Coronary artery (tissue), 2 donors: ENCODE results near the gene ATP5PD.
"Not testable (repeated sequence)": the region's sequence is repeated elsewhere in the genome, so short reads cannot be mapped to it uniquely, and the experiment has no call there.

ENCODE experiments used
- DNase-seq: peaks from one replicate; pipeline ENCODE4 v3.0.0-alpha.2; 2017; ENCODE audit warnings: low spot score
- H3K27ac ChIP-seq, 2 donors: fragments of 200-600 bp; sonication (generic); one replicate each; pipeline ENCODE4 v1.5.1; 2016 to 2019
- H3K4me3 ChIP-seq: fragments of 200-600 bp; sonication (generic); 2 replicates; pipeline ENCODE4 v1.5.1; 2016; ENCODE audit warnings: mild to moderate bottlenecking, moderate library complexity
- TF ChIP-seq, protein P1 (sequence below): fragments of 200-600 bp; sonication (generic); IDR thresholded peaks from one replicate; pipeline ENCODE4 v1.5.1; 2019; ENCODE audit warnings: antibody characterized with exemption

Gene ATP5PD

DNA sequence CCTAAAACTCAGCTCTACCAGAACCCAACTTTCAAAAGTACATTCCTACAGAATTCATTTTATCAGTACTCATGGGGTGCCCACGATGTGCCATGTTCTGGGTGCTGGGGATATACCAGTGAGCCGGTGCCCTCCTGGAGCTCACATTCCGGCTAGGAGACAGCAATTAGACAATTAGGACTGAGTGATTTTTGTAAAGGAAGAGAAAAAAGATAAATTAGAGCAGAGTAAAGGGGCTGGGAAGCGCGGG lies 34.7 kb downstream of the ATP5PD start:
- DNase-seq, result no peak
- H3K4me3 ChIP-seq, result peak overlapping the region; percentile 97
- TF ChIP-seq, protein P1, sequence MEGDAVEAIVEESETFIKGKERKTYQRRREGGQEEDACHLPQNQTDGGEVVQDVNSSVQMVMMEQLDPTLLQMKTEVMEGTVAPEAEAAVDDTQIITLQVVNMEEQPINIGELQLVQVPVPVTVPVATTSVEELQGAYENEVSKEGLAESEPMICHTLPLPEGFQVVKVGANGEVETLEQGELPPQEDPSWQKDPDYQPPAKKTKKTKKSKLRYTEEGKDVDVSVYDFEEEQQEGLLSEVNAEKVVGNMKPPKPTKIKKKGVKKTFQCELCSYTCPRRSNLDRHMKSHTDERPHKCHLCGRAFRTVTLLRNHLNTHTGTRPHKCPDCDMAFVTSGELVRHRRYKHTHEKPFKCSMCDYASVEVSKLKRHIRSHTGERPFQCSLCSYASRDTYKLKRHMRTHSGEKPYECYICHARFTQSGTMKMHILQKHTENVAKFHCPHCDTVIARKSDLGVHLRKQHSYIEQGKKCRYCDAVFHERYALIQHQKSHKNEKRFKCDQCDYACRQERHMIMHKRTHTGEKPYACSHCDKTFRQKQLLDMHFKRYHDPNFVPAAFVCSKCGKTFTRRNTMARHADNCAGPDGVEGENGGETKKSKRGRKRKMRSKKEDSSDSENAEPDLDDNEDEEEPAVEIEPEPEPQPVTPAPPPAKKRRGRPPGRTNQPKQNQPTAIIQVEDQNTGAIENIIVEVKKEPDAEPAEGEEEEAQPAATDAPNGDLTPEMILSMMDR, result no peak
- peak overlapping the region; percentile 83 to 88 for H3K27ac ChIP-seq

DNA sequence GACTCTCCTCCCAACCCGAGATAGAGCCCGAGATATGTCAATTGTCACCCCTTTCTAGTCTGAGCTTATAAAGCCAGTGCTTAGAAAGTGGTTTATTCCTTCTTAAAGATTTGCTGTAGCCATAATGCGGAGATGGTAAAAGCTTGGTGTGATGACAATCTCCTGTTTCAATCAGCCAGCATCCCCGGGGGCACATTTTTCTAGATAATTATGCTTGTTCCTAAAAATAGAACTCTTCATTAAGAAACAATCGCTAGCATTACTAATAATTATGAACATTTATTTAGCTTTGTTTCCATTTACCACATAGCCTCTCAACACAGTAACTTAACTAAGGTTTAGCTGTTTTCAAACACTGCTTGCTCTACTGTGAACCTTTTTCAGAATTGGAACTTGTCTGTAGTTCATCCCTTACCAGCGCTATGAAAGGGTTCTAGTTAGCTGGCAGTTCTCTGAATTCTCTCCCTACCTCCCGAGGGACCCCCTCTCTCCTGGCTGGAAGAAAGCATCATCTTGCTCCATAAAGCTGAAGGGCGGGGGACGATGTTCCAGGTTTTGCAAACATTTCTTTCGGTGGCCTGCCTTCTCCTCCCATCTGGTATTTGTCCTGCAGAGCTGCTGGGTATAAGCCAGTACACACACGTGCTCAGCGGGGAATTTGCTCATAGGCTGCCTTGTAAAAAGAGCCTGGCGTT lies 35.2 kb downstream of the ATP5PD start:
- peak overlapping the region; percentile 97 for H3K4me3 ChIP-seq
- H3K27ac ChIP-seq, result peak overlapping the region; percentile 83 to 88
- TF ChIP-seq, protein P1, result no peak
- no peak for DNase-seq

DNA sequence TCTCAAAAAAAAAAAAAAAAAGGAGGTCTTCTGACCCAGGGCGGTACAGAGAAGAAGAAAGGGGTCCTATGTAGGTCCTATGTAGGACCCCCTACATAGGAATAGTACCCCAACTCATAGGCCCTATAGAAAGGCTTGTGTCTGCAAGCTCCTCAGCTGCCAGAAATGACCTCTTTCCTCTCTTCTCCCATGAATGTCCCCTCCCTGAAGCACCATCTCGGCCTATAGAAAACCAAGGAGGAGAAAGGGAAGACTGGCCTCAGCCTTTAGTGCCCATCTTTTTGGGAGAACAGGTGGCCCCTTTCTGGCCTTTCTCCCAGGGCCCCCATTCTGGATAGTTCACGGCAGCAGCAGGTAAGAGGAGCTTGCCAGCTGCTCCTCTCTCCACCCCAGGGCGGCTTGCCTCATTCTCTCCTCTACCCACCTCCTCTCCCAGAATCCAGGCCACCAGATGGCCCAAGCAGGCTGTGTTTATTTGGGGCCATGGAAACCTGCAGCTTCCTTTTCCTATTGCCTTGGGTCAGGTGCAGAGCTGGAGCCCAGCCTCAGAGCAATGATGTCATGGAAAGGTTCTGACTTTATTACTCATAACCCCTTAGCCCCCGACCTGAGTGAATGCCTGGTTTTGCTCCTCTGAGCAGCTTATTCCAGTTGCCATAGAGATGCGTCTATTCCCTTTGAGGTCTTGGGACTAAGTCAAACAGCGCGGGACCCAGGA lies 35.9 kb downstream of the ATP5PD start:
- Histone ChIP-seq H3K27ac (peak overlapping the region in 1 of 2 donors; percentile 88), H3K4me3 (no peak overlapping the region)
- TF ChIP-seq, protein P1, result no peak

DNA sequence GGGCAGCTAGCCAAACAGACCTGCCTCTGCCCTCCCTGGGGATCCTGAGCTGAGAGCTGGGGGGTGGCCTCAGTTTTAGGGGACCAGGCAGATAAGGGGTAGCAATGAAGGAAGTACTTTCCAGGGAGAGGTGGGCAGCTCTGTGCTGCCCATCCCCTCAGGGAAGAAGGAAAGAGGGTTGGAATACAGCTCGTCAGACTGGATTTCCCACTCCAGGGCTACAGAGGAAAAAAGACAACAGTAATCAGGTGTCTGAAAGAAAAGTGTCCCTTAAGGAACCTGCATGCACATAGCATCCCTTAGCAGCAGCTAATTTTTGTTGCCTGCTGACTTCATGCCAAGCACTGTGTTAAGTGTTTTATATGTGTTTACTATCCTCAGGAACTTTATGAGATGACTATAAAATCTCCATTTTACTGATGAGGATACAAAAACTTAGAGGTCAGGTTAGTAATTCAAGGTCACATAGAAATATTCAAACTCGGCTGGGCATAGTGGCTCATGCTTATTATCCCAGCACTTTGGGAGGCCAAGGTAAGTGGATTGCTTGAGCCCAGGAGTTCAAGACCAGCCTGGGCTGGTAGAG lies 37.5 kb downstream of the ATP5PD start:
- Histone ChIP-seq H3K27ac (no peak overlapping the region), H3K4me3 (no peak overlapping the region)
- DNase-seq, result no peak
- TF ChIP-seq, protein P1, result no peak

More for the DNA sequence above, 35.9 kb downstream of the ATP5PD start:
- DNase-seq, result no peak

DNA sequence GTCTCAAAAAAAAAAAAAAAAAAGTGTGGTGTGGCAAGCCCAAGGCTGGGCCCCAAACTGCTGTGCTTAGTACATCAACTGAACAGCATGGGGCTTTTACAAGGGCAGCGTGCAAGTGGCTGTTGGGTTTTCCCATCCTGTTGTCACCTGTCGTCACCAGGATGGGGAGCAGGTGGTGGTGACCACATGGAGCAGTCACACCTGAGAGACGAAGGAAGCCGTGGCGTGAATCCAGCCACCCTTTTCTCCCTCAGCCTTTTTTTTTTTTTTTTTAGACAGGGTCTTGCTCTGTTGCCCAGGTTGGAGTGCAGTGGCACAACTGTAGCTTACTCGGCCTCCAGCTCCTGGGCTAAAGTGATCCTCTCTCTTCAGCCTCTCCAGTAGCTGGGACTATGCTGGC lies 38.4 kb downstream of the ATP5PD start:
- DNase-seq, result no peak
- TF ChIP-seq, protein P1, result no peak
- Histone ChIP-seq H3K27ac (no peak overlapping the region), H3K4me3 (no peak overlapping the region)

DNA sequence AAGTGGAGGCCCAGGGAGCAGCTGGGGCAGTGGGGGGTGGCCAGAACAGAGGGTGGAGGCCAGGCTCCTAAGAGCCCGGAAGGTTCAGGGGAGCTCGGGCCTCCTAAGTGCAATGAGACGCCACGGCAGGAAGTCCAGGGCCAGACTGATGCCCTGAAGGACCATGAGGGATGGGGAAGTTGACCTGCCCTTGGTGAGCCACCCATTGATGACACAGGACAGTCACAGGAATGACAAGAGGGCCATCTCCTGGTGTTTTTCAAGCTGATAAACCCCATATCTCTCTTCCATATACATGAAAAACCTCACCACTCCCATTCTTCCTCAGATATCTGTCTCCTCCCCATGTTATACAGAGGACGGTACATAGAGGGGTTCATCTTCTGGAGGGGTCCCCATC lies 40.1 kb downstream of the ATP5PD start:
- no peak for DNase-seq
- TF ChIP-seq, protein P1, result no peak
- no peak overlapping the region for H3K27ac ChIP-seq
- no peak overlapping the region for H3K4me3 ChIP-seq

DNA sequence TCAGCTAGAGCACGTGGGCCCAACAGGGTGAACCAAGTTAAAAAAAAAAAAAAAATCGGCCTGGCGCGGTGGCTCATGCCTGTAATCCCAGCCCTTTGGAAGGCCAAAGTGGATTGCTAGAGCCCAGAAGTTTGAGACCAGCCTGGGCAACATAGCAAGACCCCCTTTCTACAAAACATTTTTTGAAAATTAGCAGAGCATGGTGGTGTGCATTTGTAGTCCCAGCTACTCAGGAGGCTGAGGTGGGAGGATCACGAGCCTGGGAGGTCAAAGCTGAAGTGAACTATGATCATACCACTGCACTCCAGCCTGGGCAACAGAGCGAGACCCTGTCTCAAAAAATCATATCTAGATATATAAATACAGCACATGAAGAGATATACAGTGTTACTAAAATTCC lies 40.7 kb downstream of the ATP5PD start:
- not testable (repeated sequence) for DNase-seq, H3K27ac ChIP-seq, H3K4me3 ChIP-seq
